K562 (cell line): ENCODE results near the gene TSPAN18. TPM values are rescaled to one million over a fixed set of nuclear protein-coding genes. Genes with fewer than 3 reads are reported as not detected.
A peak's percentile ranks its signal among the peaks of the same experiment; 100 is the strongest.

Experiments
- HDAC8 ChIP-seq: fragments of 450-650 bp; IDR thresholded peaks from 2 replicates; pipeline ENCODE4 v1.6.1; 2016; ENCODE audit warnings: mild to moderate bottlenecking, missing genetic modification characterization, moderate library complexity, missing compliant biosample characterization
- HEY1 ChIP-seq: fragments of 250-450 bp; sonication (Bioruptor Pico); IDR thresholded peaks from 2 replicates; pipeline ENCODE4 v1.5.0; 2020; ENCODE audit warnings: mild to moderate bottlenecking, moderate library complexity, borderline replicate concordance
- NR2F6 ChIP-seq: fragments of 450-650 bp; formaldehyde crosslinking; IDR thresholded peaks from 2 replicates; pipeline ENCODE4 v1.4.0; 2020; ENCODE audit warnings: mild to moderate bottlenecking
- ZNF197 ChIP-seq: fragments of 200-800 bp; sonication (Bioruptor generic); IDR thresholded peaks from 2 replicates; pipeline ENCODE4 v1.6.1; 2016; ENCODE audit warnings: low read depth, missing genetic modification characterization, missing compliant biosample characterization
- ZNF324 ChIP-seq: fragments of 250-450 bp; sonication (Bioruptor Pico); IDR thresholded peaks from 2 replicates; pipeline ENCODE4 v1.4.0; 2020; ENCODE audit warnings: mild to moderate bottlenecking
- ZNF584 ChIP-seq: fragments of 200-800 bp; sonication (Bioruptor generic); IDR thresholded peaks from 2 replicates; pipeline ENCODE4 v1.6.1; 2016; ENCODE audit warnings: low read depth, mild to moderate bottlenecking, missing genetic modification characterization, missing compliant biosample characterization
- polyA plus RNA-seq, 8 experiments: library from polyadenylated mRNA; depleted of rRNA in 4 of 8; stranded (reverse) in 5 of 8; unstranded in 3 of 8; fragments of >200 nt; fragmentation: Nextera tagmentation in 2 of 8; fragmentation: Illumina TruSeq in 1 of 8; extraction: Ambion mirVana in 2 of 8; extraction: Trizol in 1 of 8; gene quantifications; 2 replicates each; pipeline versions ENCODE4 v1.2.1 to v1.2.3, GENCODE V29; 2011 to 2014; ENCODE audit warnings: inconsistent platforms in 1 of 8, missing spikeins in 1 of 8
- total RNA-seq, 7 experiments: library from RNA; depleted of rRNA in 6 of 7; stranded (reverse); fragments of >200 nt in 6 of 7; fragmentation: Illumina TruSeq in 2 of 7; extraction: Trizol in 2 of 7; gene quantifications; 2 replicates each; pipeline versions ENCODE4 v1.2.1 to v1.2.3, GENCODE V29; 2011 to 2021; ENCODE audit warnings: low replicate concordance in 1 of 7
- TF ChIP-seq, protein P1 (sequence below), 2 experiments: IDR thresholded peaks; 2 replicates each; pipeline ENCODE4 v1.6.1; 2011; ENCODE audit warnings: borderline replicate concordance in 1 of 2, control low read depth in 1 of 2, low read depth in 1 of 2, low read length in 1 of 2, mild to moderate bottlenecking in 1 of 2, mixed read lengths in 1 of 2, moderate library complexity in 1 of 2; ENCODE audit not compliant: insufficient read depth in 1 of 2, insufficient read length in 1 of 2, poor library complexity in 1 of 2, severe bottlenecking in 1 of 2; ENCODE audit errors: extremely low read depth in 1 of 2
- TF ChIP-seq, protein P2 (sequence below): fragments of 450-650 bp; formaldehyde crosslinking; IDR thresholded peaks from 2 replicates; pipeline ENCODE4 v1.4.0; 2020; ENCODE audit warnings: mild to moderate bottlenecking, mixed read lengths
- TF ChIP-seq, protein P3 (sequence below): fragments of 450-650 bp; IDR thresholded peaks from 2 replicates; pipeline ENCODE4 v1.6.1; 2016; ENCODE audit warnings: mild to moderate bottlenecking, moderate library complexity
- TF ChIP-seq, protein P4 (sequence below): fragments of 250-450 bp; sonication (Bioruptor Pico); IDR thresholded peaks from 2 replicates; pipeline ENCODE4 v1.4.0; 2020; ENCODE audit warnings: mild to moderate bottlenecking

Gene TSPAN18
- total and polyA plus RNA-seq, 9 of the 15 experiments (the other 6 are each of a cell fraction or from before 2014, with no cell fraction given) = 0.17 to 0.35 (median 0.22) TPM; not detected in 4

GRCh38 chr11:44780940-44781631, 54.3 kb downstream of the TSPAN18 start (continued):
- TF ChIP-seq, protein P1, sequence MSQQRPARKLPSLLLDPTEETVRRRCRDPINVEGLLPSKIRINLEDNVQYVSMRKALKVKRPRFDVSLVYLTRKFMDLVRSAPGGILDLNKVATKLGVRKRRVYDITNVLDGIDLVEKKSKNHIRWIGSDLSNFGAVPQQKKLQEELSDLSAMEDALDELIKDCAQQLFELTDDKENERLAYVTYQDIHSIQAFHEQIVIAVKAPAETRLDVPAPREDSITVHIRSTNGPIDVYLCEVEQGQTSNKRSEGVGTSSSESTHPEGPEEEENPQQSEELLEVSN (IDR thresholded peaks at IDR 0.05; ENCODE audit: borderline replicate concordance in 1 of 2, extremely low read depth in 1 of 2, insufficient read depth in 1 of 2, insufficient read length in 1 of 2, low read depth in 1 of 2, low read length in 1 of 2, poor library complexity in 1 of 2, severe bottlenecking in 1 of 2) = peak in 1 of 2 experiments; percentile 63
- TF ChIP-seq, protein P2, sequence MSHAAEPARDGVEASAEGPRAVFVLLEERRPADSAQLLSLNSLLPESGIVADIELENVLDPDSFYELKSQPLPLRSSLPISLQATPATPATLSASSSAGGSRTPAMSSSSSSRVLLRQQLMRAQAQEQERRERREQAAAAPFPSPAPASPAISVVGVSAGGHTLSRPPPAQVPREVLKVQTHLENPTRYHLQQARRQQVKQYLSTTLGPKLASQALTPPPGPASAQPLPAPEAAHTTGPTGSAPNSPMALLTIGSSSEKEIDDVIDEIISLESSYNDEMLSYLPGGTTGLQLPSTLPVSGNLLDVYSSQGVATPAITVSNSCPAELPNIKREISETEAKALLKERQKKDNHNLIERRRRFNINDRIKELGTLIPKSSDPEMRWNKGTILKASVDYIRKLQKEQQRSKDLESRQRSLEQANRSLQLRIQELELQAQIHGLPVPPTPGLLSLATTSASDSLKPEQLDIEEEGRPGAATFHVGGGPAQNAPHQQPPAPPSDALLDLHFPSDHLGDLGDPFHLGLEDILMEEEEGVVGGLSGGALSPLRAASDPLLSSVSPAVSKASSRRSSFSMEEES (CRISPR knock-in tag) = no peak
- TF ChIP-seq ZNF324 (CRISPR knock-in tag) (no peak), ZNF584 (CRISPR knock-in tag) (peak; percentile 77), ZNF197 (CRISPR knock-in tag) (no peak), HDAC8 (tag) (no peak), NR2F6 (CRISPR knock-in tag) (no peak), HEY1 (CRISPR knock-in tag) (no peak)
- TF ChIP-seq, protein P3, sequence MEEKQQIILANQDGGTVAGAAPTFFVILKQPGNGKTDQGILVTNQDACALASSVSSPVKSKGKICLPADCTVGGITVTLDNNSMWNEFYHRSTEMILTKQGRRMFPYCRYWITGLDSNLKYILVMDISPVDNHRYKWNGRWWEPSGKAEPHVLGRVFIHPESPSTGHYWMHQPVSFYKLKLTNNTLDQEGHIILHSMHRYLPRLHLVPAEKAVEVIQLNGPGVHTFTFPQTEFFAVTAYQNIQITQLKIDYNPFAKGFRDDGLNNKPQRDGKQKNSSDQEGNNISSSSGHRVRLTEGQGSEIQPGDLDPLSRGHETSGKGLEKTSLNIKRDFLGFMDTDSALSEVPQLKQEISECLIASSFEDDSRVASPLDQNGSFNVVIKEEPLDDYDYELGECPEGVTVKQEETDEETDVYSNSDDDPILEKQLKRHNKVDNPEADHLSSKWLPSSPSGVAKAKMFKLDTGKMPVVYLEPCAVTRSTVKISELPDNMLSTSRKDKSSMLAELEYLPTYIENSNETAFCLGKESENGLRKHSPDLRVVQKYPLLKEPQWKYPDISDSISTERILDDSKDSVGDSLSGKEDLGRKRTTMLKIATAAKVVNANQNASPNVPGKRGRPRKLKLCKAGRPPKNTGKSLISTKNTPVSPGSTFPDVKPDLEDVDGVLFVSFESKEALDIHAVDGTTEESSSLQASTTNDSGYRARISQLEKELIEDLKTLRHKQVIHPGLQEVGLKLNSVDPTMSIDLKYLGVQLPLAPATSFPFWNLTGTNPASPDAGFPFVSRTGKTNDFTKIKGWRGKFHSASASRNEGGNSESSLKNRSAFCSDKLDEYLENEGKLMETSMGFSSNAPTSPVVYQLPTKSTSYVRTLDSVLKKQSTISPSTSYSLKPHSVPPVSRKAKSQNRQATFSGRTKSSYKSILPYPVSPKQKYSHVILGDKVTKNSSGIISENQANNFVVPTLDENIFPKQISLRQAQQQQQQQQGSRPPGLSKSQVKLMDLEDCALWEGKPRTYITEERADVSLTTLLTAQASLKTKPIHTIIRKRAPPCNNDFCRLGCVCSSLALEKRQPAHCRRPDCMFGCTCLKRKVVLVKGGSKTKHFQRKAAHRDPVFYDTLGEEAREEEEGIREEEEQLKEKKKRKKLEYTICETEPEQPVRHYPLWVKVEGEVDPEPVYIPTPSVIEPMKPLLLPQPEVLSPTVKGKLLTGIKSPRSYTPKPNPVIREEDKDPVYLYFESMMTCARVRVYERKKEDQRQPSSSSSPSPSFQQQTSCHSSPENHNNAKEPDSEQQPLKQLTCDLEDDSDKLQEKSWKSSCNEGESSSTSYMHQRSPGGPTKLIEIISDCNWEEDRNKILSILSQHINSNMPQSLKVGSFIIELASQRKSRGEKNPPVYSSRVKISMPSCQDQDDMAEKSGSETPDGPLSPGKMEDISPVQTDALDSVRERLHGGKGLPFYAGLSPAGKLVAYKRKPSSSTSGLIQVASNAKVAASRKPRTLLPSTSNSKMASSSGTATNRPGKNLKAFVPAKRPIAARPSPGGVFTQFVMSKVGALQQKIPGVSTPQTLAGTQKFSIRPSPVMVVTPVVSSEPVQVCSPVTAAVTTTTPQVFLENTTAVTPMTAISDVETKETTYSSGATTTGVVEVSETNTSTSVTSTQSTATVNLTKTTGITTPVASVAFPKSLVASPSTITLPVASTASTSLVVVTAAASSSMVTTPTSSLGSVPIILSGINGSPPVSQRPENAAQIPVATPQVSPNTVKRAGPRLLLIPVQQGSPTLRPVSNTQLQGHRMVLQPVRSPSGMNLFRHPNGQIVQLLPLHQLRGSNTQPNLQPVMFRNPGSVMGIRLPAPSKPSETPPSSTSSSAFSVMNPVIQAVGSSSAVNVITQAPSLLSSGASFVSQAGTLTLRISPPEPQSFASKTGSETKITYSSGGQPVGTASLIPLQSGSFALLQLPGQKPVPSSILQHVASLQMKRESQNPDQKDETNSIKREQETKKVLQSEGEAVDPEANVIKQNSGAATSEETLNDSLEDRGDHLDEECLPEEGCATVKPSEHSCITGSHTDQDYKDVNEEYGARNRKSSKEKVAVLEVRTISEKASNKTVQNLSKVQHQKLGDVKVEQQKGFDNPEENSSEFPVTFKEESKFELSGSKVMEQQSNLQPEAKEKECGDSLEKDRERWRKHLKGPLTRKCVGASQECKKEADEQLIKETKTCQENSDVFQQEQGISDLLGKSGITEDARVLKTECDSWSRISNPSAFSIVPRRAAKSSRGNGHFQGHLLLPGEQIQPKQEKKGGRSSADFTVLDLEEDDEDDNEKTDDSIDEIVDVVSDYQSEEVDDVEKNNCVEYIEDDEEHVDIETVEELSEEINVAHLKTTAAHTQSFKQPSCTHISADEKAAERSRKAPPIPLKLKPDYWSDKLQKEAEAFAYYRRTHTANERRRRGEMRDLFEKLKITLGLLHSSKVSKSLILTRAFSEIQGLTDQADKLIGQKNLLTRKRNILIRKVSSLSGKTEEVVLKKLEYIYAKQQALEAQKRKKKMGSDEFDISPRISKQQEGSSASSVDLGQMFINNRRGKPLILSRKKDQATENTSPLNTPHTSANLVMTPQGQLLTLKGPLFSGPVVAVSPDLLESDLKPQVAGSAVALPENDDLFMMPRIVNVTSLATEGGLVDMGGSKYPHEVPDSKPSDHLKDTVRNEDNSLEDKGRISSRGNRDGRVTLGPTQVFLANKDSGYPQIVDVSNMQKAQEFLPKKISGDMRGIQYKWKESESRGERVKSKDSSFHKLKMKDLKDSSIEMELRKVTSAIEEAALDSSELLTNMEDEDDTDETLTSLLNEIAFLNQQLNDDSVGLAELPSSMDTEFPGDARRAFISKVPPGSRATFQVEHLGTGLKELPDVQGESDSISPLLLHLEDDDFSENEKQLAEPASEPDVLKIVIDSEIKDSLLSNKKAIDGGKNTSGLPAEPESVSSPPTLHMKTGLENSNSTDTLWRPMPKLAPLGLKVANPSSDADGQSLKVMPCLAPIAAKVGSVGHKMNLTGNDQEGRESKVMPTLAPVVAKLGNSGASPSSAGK = peak; percentile 80
- TF ChIP-seq, protein P4, sequence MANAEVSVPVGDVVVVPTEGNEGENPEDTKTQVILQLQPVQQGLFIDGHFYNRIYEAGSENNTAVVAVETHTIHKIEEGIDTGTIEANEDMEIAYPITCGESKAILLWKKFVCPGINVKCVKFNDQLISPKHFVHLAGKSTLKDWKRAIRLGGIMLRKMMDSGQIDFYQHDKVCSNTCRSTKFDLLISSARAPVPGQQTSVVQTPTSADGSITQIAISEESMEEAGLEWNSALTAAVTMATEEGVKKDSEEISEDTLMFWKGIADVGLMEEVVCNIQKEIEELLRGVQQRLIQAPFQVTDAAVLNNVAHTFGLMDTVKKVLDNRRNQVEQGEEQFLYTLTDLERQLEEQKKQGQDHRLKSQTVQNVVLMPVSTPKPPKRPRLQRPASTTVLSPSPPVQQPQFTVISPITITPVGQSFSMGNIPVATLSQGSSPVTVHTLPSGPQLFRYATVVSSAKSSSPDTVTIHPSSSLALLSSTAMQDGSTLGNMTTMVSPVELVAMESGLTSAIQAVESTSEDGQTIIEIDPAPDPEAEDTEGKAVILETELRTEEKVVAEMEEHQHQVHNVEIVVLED (CRISPR knock-in tag) = no peak
